Erythroblast (primary cell): ENCODE results near the gene GFRA1.
"Not testable (repeated sequence)": the region's sequence is repeated elsewhere in the genome, so short reads cannot be mapped to it uniquely, and the experiment has no call there.

ENCODE experiments used
- DNase-seq, 2 experiments: peaks; one replicate each; lab custom pipeline; 2025; lab: John Stamatoyannopoulos, UW
- GATA1 ChIP-seq: IDR thresholded peaks from 2 replicates; pipeline ENCODE4 v1.6.1; 2011; ENCODE audit warnings: low read depth, mild to moderate bottlenecking, control low read depth, low read length, moderate library complexity
- POLR2A ChIP-seq: IDR thresholded peaks from 2 replicates; pipeline ENCODE4 v1.6.1; 2011; ENCODE audit warnings: mild to moderate bottlenecking, low read length

Gene GFRA1

DNA sequence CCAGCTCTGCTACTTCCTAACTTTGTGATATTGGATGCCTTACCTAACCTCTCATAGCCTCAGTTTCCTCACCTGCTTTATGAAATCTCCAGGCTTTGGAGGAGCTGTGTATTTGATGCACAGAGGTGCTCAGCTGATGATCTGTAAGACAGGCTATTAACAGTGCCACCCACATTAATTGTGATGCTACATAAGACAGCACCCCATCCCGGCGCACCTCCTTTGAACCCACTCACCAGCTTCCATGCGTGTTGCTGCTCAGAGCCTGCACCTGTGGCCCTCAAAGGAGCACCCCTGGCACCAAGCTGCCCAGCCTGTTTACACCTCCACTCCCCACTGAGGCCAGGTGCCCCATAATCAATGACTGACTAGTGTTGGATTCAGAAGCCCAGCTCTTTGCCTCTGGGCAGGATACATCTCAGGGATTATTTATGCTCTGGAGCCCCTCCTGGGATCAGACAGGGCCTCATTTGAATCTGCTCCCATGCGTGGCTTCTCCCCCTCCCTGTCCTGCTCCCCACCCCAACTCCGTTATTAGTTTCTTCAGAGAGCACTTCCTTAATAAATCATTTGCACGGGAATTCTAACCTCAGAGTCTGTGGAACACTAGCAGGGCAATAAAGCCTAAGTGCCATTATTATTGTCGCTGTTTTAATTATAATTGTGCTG, 87.7 kb downstream of the GFRA1 start:
- no peak for DNase-seq
- TF ChIP-seq GATA1 (no peak), POLR2A (no peak)

DNA sequence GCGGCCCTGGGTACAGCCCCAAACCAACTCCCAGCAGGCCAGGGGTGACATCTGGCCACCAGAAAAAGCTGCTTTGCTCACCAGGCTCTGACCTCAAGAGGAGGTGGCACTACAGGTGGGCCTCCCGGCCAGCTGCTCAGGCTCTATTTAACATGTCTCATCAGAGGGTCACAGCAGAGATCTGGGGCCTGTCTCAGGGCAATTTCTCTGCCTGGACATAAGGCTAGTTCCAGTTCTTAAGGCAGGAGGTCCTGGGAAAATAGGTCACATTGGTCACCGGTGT, 88.6 kb downstream of the GFRA1 start:
- DNase-seq: no peak

GRCh38 chr10:116183733-116184511, 89.1 kb downstream of the GFRA1 start:
- no peak for DNase-seq
- TF ChIP-seq GATA1: no peak
- TF ChIP-seq POLR2A: no peak

More for the DNA sequence above, 88.6 kb downstream of the GFRA1 start:
- no peak for TF ChIP-seq GATA1
- TF ChIP-seq POLR2A: no peak

GRCh38 chr10:116182426-116182825, 90.6 kb downstream of the GFRA1 start:
- DNase-seq: no peak
- TF ChIP-seq POLR2A: no peak
- TF ChIP-seq GATA1: no peak

GRCh38 chr10:116178086-116178605, 94.9 kb downstream of the GFRA1 start:
- TF ChIP-seq GATA1 (no peak), POLR2A (no peak)
- no peak for DNase-seq

DNA sequence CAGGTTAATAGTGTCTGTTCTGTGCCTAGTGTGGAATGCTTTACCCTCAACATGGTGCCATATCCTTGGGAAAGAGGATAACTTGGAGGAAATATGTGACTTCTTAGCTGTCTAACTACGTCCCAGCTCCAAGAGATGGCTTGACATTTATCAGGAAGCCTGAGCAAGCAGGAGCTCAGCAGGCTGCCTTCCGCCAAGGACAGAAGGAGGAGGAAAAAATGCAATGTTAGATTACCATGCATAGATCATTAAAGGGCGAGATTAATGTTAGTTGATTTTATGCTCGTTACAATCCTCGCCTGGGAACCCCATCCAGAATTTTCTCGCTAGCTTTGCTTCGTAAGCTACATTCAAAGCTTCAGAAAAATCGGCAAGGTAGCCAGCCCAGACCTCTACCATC, 97.8 kb downstream of the GFRA1 start:
- DNase-seq: no peak
- TF ChIP-seq GATA1 (no peak), POLR2A (no peak)

GRCh38 chr10:116171505-116171904, 101.5 kb downstream of the GFRA1 start:
- TF ChIP-seq GATA1 (no peak), POLR2A (no peak)
- DNase-seq: no peak

- TF ChIP-seq POLR2A (no peak), GATA1 (no peak)
Observed at GRCh38 chr10:116170815-116171250, 102.2 kb downstream of the GFRA1 start.

GRCh38 chr10:116169782-116170445, 103.1 kb downstream of the GFRA1 start:
- no peak for TF ChIP-seq GATA1
- no peak for TF ChIP-seq POLR2A
- no peak for DNase-seq

More at GRCh38 chr10:116170815-116171250, 102.2 kb downstream of the GFRA1 start:
- no peak for DNase-seq

- TF ChIP-seq POLR2A (no peak), GATA1 (no peak)
- no peak for DNase-seq
Observed at GRCh38 chr10:116168745-116169144, 104.3 kb downstream of the GFRA1 start.

- TF ChIP-seq POLR2A: no peak
- no peak for TF ChIP-seq GATA1
- DNase-seq: no peak
Observed at GRCh38 chr10:116168329-116168728, 104.7 kb downstream of the GFRA1 start.

DNA sequence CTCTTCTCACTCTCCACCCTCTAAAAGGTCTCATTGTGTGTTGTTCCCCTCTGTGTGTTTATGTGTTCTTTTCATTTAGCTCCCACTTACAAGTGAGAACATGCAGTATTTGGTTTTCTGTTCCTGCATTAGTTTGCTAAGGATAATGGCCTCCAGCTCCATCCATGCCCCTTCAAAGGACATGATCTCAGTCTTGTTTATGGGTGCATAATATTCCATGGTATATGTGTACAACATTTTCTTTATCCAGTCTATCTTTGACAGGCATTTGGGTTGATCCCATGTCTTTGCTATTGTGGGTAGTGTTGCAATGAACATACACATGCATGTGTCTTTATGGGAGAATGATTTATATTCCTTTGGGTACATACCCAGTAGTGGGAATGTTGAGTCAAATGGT, 107.1 kb downstream of the GFRA1 start:
- DNase-seq: not testable (repeated sequence)

- no peak for DNase-seq
- TF ChIP-seq GATA1: no peak
- TF ChIP-seq POLR2A: no peak
Observed at GRCh38 chr10:116164291-116164690, 108.7 kb downstream of the GFRA1 start.
